Astrocyte (in vitro differentiated cells and primary cell): ENCODE data around the gene ATF6B.

ENCODE experiments used
- CTCF ChIP-seq: IDR thresholded peaks from 2 replicates; pipeline ENCODE4 v1.5.1; 2011; ENCODE audit warnings: low read depth, mild to moderate bottlenecking, inconsistent platforms, low read length, moderate library complexity; ENCODE audit not compliant: insufficient read depth
- EZH2 ChIP-seq: IDR thresholded peaks from 2 replicates; pipeline ENCODE4 v1.6.1; 2012; ENCODE audit warnings: mild to moderate bottlenecking, low read length, inconsistent platforms; ENCODE audit not compliant: insufficient read depth

- no peak for TF ChIP-seq CTCF
- TF ChIP-seq EZH2 = no peak
Observed at GRCh38 chr6:32168350-32168749, 40.3 kb upstream of the ATF6B start.
